B cell (primary cell): Measurements from ENCODE around the gene TAF1B. TPM values are rescaled to one million over a fixed set of nuclear protein-coding genes. Genes with fewer than 3 reads are reported as not detected.

Experiments
- ATAC-seq: fragments of 200-7000 bp; cut with Tn5 transposase; one replicate; pipeline ENCODE4 v1.10.0; 2021; ENCODE audit warnings: low read depth, mild to moderate bottlenecking, moderate number of reproducible peaks, moderate library complexity
- CTCF ChIA-PET: fragments of 350-600 bp; sonication (Branson Sonifier 250); formaldehyde crosslinking; loops from one replicate; lab custom pipeline; 2021; ENCODE audit warnings: antibody characterized with exemption, inconsistent platforms; lab: Charles Lee
- POLR2A ChIA-PET: fragments of 350-600 bp; sonication (Branson Sonifier 250); formaldehyde crosslinking; loops from one replicate; lab custom pipeline; 2021; ENCODE audit warnings: antibody characterized with exemption; lab: Charles Lee
- DNase-seq: peaks from one replicate; pipeline ENCODE4 v3.0.0; 2013
- H2AFZ ChIP-seq: 2 replicates; pipeline ENCODE4 v1.6.1; 2012; ENCODE audit warnings: mild to moderate bottlenecking, low read depth, low read length; ENCODE audit not compliant: insufficient read depth, poor library complexity, severe bottlenecking
- H3K27ac ChIP-seq, 2 donors: 1 replicate in 1 of 2; 2 replicates in 1 of 2; pipeline ENCODE4 v1.5.1; 2012 to 2013; ENCODE audit warnings: low read length in 2 of 2, mild to moderate bottlenecking in 2 of 2, moderate library complexity in 1 of 2
- H3K27me3 ChIP-seq, 4 experiments: fragments of 200-600 bp in 1 of 4; sonication (generic) in 1 of 4; replicated peaks in 1 of 4; 1 replicate in 2 of 4; 2 replicates in 2 of 4; pipeline versions ENCODE4 v1.6.1 to v1.7.0; 2013 to 2016; ENCODE audit warnings: low read length in 3 of 4, mild to moderate bottlenecking in 2 of 4, mixed read lengths in 1 of 4, moderate library complexity in 1 of 4; ENCODE audit not compliant: insufficient read depth in 4 of 4, control insufficient read depth in 3 of 4; ENCODE audit errors: control extremely low read depth in 1 of 4
- H3K36me3 ChIP-seq, 2 experiments: replicated peaks in 1 of 2; 1 replicate in 1 of 2; 2 replicates in 1 of 2; pipeline versions ENCODE4 v1.6.1 to v1.7.1; 2013; ENCODE audit warnings: low read length in 1 of 2; ENCODE audit not compliant: insufficient read depth in 2 of 2, control insufficient read depth in 1 of 2; ENCODE audit errors: control extremely low read depth in 1 of 2, extremely low read depth in 1 of 2
- H3K4me1 ChIP-seq, 2 donors: fragments of 200-600 bp in 1 of 2; sonication (generic) in 1 of 2; 1 replicate in 1 of 2; 2 replicates in 1 of 2; pipeline versions ENCODE4 v1.5.1 to v1.6.1; 2013 to 2017; ENCODE audit warnings: low read length in 2 of 2; ENCODE audit not compliant: control insufficient read depth in 2 of 2, insufficient read depth in 2 of 2
- H3K4me2 ChIP-seq: replicated peaks from 2 replicates; pipeline ENCODE3; 2012; ENCODE audit warnings: mild to moderate bottlenecking, low read depth, low read length; ENCODE audit not compliant: poor library complexity, severe bottlenecking
- H3K4me3 ChIP-seq, 5 experiments: fragments of 200-600 bp in 1 of 5; sonication (generic) in 1 of 5; 1 replicate in 3 of 5; 2 replicates in 2 of 5; pipeline versions ENCODE4 v1.5.1 to v1.7.0; 2011 to 2016; ENCODE audit warnings: low read length in 4 of 5, mild to moderate bottlenecking in 4 of 5, low read depth in 2 of 5, control low read depth in 1 of 5, moderate library complexity in 1 of 5; ENCODE audit not compliant: insufficient read depth in 1 of 5; ENCODE audit errors: control extremely low read depth in 1 of 5, extremely low read depth in 1 of 5
- H3K79me2 ChIP-seq: fragments of 200-600 bp; sonication (generic); one replicate; pipeline ENCODE4 v1.6.0; 2016; ENCODE audit warnings: low read length; ENCODE audit not compliant: control insufficient read depth, insufficient read depth
- H3K9ac ChIP-seq: fragments of 200-600 bp; sonication (generic); 2 replicates; pipeline ENCODE4 v1.6.1; 2017; ENCODE audit warnings: mild to moderate bottlenecking, low read length, moderate library complexity
- H3K9me3 ChIP-seq, 3 donors: one replicate each; pipeline versions ENCODE4 v1.6.1 to v1.7.1; 2013; ENCODE audit warnings: low read length in 2 of 3; ENCODE audit not compliant: control insufficient read depth in 2 of 3, insufficient read depth in 1 of 3; ENCODE audit errors: control extremely low read depth in 1 of 3
- H4K20me1 ChIP-seq: 2 replicates; pipeline ENCODE4 v1.6.0; 2012; ENCODE audit warnings: mild to moderate bottlenecking, low read length; ENCODE audit not compliant: insufficient read depth, control insufficient read depth, poor library complexity, severe bottlenecking
- H3K27ac Mint-ChIP-seq: one replicate; pipeline ENCODE4 v1.8.0; 2021; ENCODE audit warnings: mixed read lengths
- H3K27me3 Mint-ChIP-seq: one replicate; pipeline ENCODE4 v1.8.0; 2021; ENCODE audit warnings: mixed read lengths
- H3K4me1 Mint-ChIP-seq: one replicate; pipeline ENCODE4 v1.8.0; 2021; ENCODE audit warnings: mixed read lengths
- H3K4me3 Mint-ChIP-seq: one replicate; pipeline ENCODE4 v1.8.0; 2021; ENCODE audit warnings: mixed read lengths
- H3K9me3 Mint-ChIP-seq: one replicate; pipeline ENCODE4 v1.8.0; 2022; ENCODE audit warnings: mixed read lengths; ENCODE audit not compliant: insufficient read depth
- CTCF ChIP-seq: fragments of 200-600 bp; IDR thresholded peaks from one replicate; pipeline ENCODE4 v1.8.0; 2022; ENCODE audit warnings: antibody characterized with exemption, mild to moderate bottlenecking
- EZH2 ChIP-seq: IDR thresholded peaks from 2 replicates; pipeline ENCODE4 v1.6.1; 2012; ENCODE audit warnings: borderline replicate concordance, low read depth, mild to moderate bottlenecking, moderate library complexity, low read length; ENCODE audit not compliant: insufficient read depth, poor library complexity, severe bottlenecking
- WGBS: methylation state at CpG from one replicate; pipeline ENCODE4 v1.1.5; 2013; ENCODE audit warnings: missing lambda C conversion rate; ENCODE audit not compliant: insufficient coverage; 5-methylcytosine and 5-hydroxymethylcytosine counted together
- intact Hi-C: fragments of 100-400 bp; cut with micrococcal nuclease; formaldehyde crosslinking; loops from one replicate; pipeline ENCODE4 v1.10.0; 2022
- polyA plus RNA-seq: library from polyadenylated mRNA; depleted of rRNA; stranded (reverse); fragments of >200 nt; gene quantifications from 2 replicates; pipeline ENCODE4 v1.2.3, GENCODE V29; 2012
- total RNA-seq, 2 donors: library from RNA; stranded (reverse); fragments of 120-200 nt in 1 of 2; gene quantifications; 1 replicate in 1 of 2; 2 replicates in 1 of 2; pipeline versions ENCODE4 v1.2.3 to v1.2.4, GENCODE V29; 2013 to 2022

TAF1B gene
- total and polyA plus RNA-seq, 2 donors (not counting 1 experiment from before 2014, with no cell fraction given): 4.5 to 25.5 TPM

GRCh38 chr2:9941196-9941995, 98.1 kb downstream of the TAF1B start:
- no peaks in the 10 kb centered on the region for H3K79me2 ChIP-seq
- DNase-seq (no peak), ATAC-seq (no peak)
- H3K27me3 ChIP-seq: peaks cover 0 to 21% (median 3%) of the 10 kb centered on the region in 4 experiments
- no peaks in the 10 kb centered on the region for H3K9me3 ChIP-seq
- no peak overlapping the region for H2AFZ ChIP-seq
- Mint-ChIP-seq H3K9me3 (no peaks in the 10 kb centered on the region), H3K4me1 (no peaks in the 10 kb centered on the region), H3K27me3 (peaks cover 20% of the 10 kb centered on the region), H3K4me3 (no peak overlapping the region), H3K27ac (no peak overlapping the region)
- H3K27ac ChIP-seq: no peak overlapping the region
- no peak for TF ChIP-seq EZH2
- TF ChIP-seq CTCF: no peak
- ChIA-PET POLR2A (interaction anchor here (0.7 kb wide), 1 partner anchor 14 kb away, joined by 7 read pairs; no protein-coding TSS in a partner anchor), CTCF (no interaction called here)
- 92% methylated on average over 10 of the region's 13 CpGs for WGBS
- H3K36me3 ChIP-seq: no peaks in the 10 kb centered on the region
- no peaks in the 10 kb centered on the region for H3K4me1 ChIP-seq
- no peaks in the 10 kb centered on the region for H4K20me1 ChIP-seq
- no peak overlapping the region for H3K4me3 ChIP-seq
- H3K4me2 ChIP-seq: no peak overlapping the region
- intact Hi-C loops: no loop called here
- no peak overlapping the region for H3K9ac ChIP-seq

GRCh38 chr2:9941996-9942390, 98.7 kb downstream of the TAF1B start:
- Histone ChIP-seq H3K36me3 (no peaks in the 10 kb centered on the region), H4K20me1 (no peaks in the 10 kb centered on the region), H3K9ac (no peak overlapping the region), H2AFZ (no peak overlapping the region), H3K4me3 (no peak overlapping the region), H3K4me1 (no peaks in the 10 kb centered on the region), H3K27ac (no peak overlapping the region), H3K4me2 (no peak overlapping the region), H3K27me3 (peaks cover 0 to 21% (median 3%) of the 10 kb centered on the region in 4 experiments), H3K79me2 (no peaks in the 10 kb centered on the region), H3K9me3 (no peaks in the 10 kb centered on the region)
- ATAC-seq (no peak), DNase-seq (no peak)
- peaks cover 22% of the 10 kb centered on the region for H3K27me3 Mint-ChIP-seq
- ChIA-PET POLR2A (interaction anchor here (0.7 kb wide), 1 partner anchor 13 kb away, joined by 7 read pairs; no protein-coding TSS in a partner anchor), CTCF (interaction anchor here (0.9 kb wide), 1 partner anchor 108 kb away, joined by 3 read pairs; no protein-coding TSS in a partner anchor)
- H3K4me1 Mint-ChIP-seq: no peaks in the 10 kb centered on the region
- intact Hi-C loops: no loop called here
- no peak overlapping the region for H3K4me3 Mint-ChIP-seq
- no peaks in the 10 kb centered on the region for H3K9me3 Mint-ChIP-seq
- TF ChIP-seq CTCF (no peak), EZH2 (no peak)
- H3K27ac Mint-ChIP-seq: no peak overlapping the region
- WGBS: 80% methylated on average over 5 of the region's 6 CpGs
